ENCODE results near the gene SUSD4.

SUSD4 gene

DNA sequence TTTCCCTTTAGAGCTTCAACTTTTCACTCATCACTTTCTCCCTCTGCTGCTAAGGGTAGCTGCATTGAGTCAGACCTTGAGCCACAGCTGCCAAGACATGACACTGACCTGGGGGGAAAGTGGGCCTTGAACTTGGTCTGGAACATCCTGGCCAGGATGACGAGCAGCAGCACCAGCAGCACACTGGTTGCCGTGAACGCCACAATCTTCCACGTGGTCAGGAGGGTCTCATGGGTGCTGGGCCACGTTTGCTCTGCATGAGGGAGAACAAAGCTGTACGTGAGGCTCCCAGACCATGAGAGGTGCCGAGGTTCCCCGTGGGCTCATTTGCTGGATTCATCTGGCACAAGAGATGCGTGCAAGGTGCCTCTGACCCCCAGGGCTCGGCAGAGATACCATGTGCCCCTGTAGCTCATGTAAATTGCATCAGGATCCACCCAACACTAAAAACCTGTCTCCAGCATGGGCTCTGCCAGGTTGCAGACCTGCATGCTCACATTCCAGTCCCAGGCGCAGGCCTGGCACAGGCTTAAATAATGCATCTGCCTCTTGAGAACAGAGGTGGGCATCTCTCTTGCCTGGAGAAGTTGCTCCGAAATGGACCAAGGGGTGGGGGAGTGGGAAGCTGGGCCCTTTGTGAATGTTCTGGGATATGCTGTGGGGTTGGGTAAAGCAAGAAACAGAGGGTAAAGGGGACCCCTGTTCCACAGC lies 136.3 kb downstream of the SUSD4 start:
- TF ChIP-seq, protein P1, sequence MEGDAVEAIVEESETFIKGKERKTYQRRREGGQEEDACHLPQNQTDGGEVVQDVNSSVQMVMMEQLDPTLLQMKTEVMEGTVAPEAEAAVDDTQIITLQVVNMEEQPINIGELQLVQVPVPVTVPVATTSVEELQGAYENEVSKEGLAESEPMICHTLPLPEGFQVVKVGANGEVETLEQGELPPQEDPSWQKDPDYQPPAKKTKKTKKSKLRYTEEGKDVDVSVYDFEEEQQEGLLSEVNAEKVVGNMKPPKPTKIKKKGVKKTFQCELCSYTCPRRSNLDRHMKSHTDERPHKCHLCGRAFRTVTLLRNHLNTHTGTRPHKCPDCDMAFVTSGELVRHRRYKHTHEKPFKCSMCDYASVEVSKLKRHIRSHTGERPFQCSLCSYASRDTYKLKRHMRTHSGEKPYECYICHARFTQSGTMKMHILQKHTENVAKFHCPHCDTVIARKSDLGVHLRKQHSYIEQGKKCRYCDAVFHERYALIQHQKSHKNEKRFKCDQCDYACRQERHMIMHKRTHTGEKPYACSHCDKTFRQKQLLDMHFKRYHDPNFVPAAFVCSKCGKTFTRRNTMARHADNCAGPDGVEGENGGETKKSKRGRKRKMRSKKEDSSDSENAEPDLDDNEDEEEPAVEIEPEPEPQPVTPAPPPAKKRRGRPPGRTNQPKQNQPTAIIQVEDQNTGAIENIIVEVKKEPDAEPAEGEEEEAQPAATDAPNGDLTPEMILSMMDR (conservative IDR thresholded peaks at IDR 0.05): no peak
- H3K27ac ChIP-seq: no peak overlapping the region

DNA sequence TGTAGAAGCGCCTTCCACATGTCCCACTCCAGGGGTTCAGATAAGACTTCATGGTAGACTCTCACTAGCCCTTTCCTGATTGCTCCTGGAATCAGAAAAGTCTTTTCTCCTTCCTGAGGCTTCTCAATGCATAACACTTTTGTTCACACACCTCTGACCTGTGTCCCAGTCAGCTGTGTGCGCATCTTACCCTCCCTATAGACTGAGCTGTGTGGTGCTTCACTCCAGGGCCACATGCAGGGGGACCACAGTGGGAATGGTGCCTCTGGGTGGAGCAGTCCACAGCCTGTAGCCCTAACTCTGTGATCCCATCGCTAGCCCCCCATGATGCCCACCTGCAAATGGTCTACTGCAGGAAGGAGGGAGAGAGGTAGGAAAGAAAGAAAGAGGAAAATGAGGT lies 136.9 kb downstream of the SUSD4 start:
- TF ChIP-seq, protein P1 (conservative IDR thresholded peaks at IDR 0.05): no peak
- H3K27ac ChIP-seq: no peak overlapping the region

DNA sequence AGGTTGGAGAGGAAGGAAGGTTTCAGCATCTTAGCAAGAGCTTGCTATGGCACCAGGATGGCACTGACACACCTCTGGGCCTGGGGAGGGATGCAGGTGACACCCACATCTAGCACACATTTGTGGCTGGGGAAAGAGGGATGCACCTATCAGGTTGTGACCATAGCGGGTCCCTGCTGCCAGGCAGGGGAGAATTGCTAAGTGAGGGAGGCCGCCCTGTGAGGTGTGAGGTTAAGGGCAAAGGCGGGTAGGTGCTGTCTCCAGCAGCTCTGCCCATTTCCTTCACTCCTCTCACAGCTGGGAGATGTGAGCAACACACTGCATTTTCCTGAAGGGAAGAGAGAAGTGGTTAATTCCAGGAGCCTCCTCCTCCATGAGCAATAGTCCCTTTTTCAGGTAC lies 137.7 kb downstream of the SUSD4 start:
- TF ChIP-seq, protein P1 (conservative IDR thresholded peaks at IDR 0.05): no peak
- H3K27ac ChIP-seq: no peak overlapping the region

DNA sequence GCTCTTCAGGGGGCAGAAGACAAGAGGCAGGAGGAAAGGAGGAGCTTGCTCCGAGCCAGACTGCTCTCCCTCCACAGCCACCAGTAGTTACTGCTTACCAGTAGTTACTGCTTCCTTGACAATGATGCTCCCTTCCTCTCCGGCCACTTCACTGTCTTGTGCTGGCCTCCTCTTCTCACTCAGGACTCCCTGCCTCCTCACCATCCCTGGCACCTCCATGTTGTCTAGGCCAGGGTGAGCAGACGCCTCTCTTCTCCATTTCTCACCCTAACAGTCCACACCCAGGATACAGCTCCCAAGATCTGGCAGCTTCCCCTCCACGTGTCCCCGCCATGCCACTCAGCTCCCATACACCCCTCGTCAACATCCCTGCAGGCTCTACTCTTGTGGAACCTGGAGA lies 138.5 kb downstream of the SUSD4 start:
- TF ChIP-seq, protein P1 (conservative IDR thresholded peaks at IDR 0.05): no peak
- no peak overlapping the region for H3K27ac ChIP-seq

DNA sequence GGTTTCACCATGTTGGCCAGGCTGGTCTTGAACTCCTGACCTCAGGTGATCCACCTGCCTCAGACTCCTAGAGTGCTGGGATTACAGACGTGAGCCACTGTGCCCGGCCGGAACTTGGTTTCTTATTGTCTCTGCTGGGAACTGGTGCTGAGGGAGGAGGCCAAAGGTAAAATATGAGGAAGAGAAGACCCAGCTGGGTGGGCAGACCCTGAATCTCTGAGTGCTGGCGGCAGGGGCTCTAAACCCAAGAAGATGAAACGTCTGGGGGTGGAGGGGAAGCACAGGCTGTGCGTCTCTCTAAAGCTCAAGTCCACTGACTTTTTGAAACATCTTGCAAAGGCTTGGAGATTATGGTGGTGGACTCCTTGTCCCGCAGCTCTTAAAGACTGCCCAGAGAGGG lies 138.9 kb downstream of the SUSD4 start:
- TF ChIP-seq, protein P1 (conservative IDR thresholded peaks at IDR 0.05): no peak
- no peak overlapping the region for H3K27ac ChIP-seq

DNA sequence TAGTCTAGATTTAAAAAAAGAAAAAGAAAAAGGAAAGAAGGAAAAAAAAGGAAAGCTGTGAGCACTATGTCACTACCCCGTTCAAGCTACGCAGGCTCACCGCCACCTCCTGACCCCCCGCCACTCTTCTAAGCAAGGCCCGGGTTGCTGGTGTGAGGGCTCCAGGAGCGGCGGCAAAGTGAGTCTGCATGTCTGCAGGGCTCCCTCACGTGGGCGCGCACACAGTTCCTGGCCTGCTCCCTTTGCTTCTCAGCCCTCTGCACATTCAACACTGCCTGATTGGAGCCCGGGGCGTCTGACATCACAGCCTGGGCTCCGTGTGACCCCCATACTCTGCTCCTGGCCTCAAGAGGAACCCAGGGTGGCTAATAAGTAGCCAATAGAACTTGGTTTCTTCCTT lies 139.5 kb downstream of the SUSD4 start:
- TF ChIP-seq, protein P1 (conservative IDR thresholded peaks at IDR 0.05): no peak
- no peak overlapping the region for H3K27ac ChIP-seq

DNA sequence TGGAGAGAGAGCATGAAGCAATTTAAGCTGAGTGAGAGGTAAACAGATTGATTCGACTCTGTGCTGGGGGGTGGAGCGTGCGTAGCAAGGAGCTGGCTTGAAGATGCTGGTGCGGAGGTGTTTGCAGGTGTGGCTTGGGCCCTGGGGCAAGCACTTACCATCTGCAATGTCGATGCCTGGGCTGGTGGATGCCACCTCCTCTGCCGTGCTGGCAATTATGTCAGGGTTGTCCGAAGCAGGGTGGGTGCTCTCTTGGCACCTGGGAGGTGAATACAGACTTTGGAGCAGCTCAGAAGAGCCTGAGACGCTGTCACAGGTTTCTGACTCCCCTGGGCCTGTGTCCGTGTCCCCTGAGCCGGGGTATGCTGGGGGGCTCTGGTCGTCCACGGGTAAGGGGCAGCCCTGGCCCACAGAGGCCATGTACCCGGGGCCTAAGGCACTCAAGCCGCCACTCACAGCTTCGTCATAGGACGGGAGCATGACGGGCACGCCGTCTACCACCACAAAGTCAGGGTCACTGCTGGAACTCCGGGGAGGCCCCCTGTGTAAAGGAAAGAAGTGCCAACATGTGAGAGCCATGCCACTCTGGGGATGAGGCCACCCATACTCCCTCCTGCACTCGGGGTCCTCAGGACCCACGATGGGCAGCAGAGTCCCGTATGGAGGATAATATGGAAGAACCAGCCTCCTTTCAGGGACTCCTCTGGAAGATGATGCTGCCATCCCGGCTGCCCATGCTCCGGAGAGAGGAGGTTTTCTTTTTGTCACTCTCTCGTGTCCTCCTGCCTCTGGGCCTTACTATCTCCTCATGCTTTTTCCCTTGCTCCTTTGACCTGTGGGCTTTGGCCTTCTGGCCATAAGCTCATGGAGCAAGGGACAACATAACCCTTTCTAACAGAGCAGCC lies 140.6 kb downstream of the SUSD4 start:
- TF ChIP-seq, protein P1 (conservative IDR thresholded peaks at IDR 0.05): no peak
- H3K27ac ChIP-seq: no peak overlapping the region
